Fibroblast of villous mesenchyme (primary cell): Measurements from ENCODE around the gene PGAM1. TPM values are rescaled to one million over a fixed set of nuclear protein-coding genes. Genes with fewer than 3 reads are reported as not detected.
A peak's percentile ranks its signal among the peaks of the same experiment; 100 is the strongest.

ENCODE experiments used
- DNase-seq: peaks from one replicate; pipeline ENCODE4 v3.0.0-alpha.2; 2010; ENCODE audit warnings: low read depth
- H3K4me3 ChIP-seq: 2 replicates; pipeline ENCODE4 v1.5.1; 2011; ENCODE audit warnings: low read depth, mild to moderate bottlenecking, low read length
- CTCF ChIP-seq: IDR thresholded peaks from 2 replicates; pipeline ENCODE4 v1.5.1; 2012; ENCODE audit warnings: low read depth, mild to moderate bottlenecking, low read length; ENCODE audit not compliant: insufficient read depth
- total RNA-seq: library from RNA; depleted of rRNA; stranded (reverse); fragments of >200 nt; gene quantifications from 2 replicates; pipeline ENCODE4 v1.2.3, GENCODE V29; 2012

Gene PGAM1
- total RNA-seq, 1 donor: 443 TPM

GRCh38 chr10:97442277-97442676, 16.3 kb downstream of the PGAM1 start:
- DNase-seq: no peak
- no peak for TF ChIP-seq CTCF

GRCh38 chr10:97444212-97444611, 18.2 kb downstream of the PGAM1 start:
- DNase-seq: no peak

More at GRCh38 chr10:97442277-97442676, 16.3 kb downstream of the PGAM1 start:
- no peak overlapping the region for H3K4me3 ChIP-seq

GRCh38 chr10:97445357-97445721, 19.3 kb downstream of the PGAM1 start:
- H3K4me3 ChIP-seq: peak overlapping the region; percentile 99
- no peak for TF ChIP-seq CTCF
- no peak for DNase-seq

More at GRCh38 chr10:97444212-97444611, 18.2 kb downstream of the PGAM1 start:
- TF ChIP-seq CTCF: no peak
- H3K4me3 ChIP-seq: no peak overlapping the region

- DNase-seq: peak; percentile 97
- TF ChIP-seq CTCF: no peak
- peak within 1 kb of the TSS; percentile 99 for H3K4me3 ChIP-seq
These were observed 20.0 kb downstream of the PGAM1 start, which contains the start of the genes EXOSC1 and ZDHHC16 for GRCh38 chr10:97445722-97446639. TSS of gene EXOSC1 (minus strand) at chr10:97446006. CDS start at chr10:97445985, 21 bp downstream. TSS of gene ZDHHC16 (plus strand) at chr10:97446175. CDS start at chr10:97451676, 5,501 bp downstream.

- no peak for DNase-seq
These were observed 24.8 kb downstream of the PGAM1 start for GRCh38 chr10:97450828-97451227.

GRCh38 chr10:97451605-97452004, 25.6 kb downstream of the PGAM1 start:
- TF ChIP-seq CTCF: no peak
- no peak for DNase-seq
- H3K4me3 ChIP-seq: no peak overlapping the region

More at GRCh38 chr10:97450828-97451227, 24.8 kb downstream of the PGAM1 start:
- TF ChIP-seq CTCF: no peak
- no peak overlapping the region for H3K4me3 ChIP-seq
